GM13976 (cell line): ENCODE measurements around the gene CFAP251.
"Not testable (repeated sequence)": the region's sequence is repeated elsewhere in the genome, so short reads cannot be mapped to it uniquely, and the experiment has no call there.

Experiments used
- DNase-seq: peaks from one replicate; pipeline ENCODE4 v3.0.0; 2012; ENCODE audit warnings: low spot score
- in situ Hi-C: fragments of 300-500 bp; cut with MboI; formaldehyde crosslinking; loops from one replicate; pipeline ENCODE4 v1.12.0; 2022; ENCODE audit warnings: low sequenced_read_pairs, mixed read lengths, inconsistent platforms; ENCODE audit not compliant: unreplicated experiment
- TF ChIP-seq, protein P1 (sequence below): IDR thresholded peaks from 2 replicates; pipeline ENCODE4 v1.5.1; 2012; ENCODE audit warnings: borderline replicate concordance, mild to moderate bottlenecking; ENCODE audit not compliant: insufficient read depth; ENCODE audit errors: extremely low read depth, missing control alignments, control extremely low read depth

CFAP251 gene

GRCh38 chr12:121926874-121927706, 8.7 kb downstream of the CFAP251 start:
- in situ Hi-C loops, result no loop called here
- DNase-seq, result no peak
- TF ChIP-seq, protein P1, sequence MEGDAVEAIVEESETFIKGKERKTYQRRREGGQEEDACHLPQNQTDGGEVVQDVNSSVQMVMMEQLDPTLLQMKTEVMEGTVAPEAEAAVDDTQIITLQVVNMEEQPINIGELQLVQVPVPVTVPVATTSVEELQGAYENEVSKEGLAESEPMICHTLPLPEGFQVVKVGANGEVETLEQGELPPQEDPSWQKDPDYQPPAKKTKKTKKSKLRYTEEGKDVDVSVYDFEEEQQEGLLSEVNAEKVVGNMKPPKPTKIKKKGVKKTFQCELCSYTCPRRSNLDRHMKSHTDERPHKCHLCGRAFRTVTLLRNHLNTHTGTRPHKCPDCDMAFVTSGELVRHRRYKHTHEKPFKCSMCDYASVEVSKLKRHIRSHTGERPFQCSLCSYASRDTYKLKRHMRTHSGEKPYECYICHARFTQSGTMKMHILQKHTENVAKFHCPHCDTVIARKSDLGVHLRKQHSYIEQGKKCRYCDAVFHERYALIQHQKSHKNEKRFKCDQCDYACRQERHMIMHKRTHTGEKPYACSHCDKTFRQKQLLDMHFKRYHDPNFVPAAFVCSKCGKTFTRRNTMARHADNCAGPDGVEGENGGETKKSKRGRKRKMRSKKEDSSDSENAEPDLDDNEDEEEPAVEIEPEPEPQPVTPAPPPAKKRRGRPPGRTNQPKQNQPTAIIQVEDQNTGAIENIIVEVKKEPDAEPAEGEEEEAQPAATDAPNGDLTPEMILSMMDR, result no peak

DNA sequence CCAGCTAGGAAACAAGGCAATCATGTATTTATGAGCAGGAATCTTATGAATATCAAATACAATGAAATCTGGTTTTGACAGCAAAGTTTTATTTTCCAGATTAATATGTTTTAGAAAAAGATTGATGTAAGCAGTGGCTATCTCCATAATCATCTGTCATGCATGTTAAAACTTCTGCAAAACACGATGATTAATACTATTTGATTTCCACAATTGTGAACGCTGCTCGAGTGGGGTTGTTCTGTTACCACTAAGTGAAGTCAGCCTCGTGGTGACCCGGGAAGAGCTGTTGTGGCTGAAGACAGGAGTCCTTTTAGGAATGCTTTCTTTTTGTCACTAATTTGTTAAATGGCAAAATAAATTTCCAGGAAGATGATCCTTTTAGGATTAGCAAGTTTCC, 9.4 kb downstream of the CFAP251 start:
- TF ChIP-seq, protein P1, result no peak
- in situ Hi-C loops, result no loop called here
- DNase-seq, result no peak

GRCh38 chr12:121929545-121929944, 11.2 kb downstream of the CFAP251 start:
- in situ Hi-C loops, DNase-seq: not testable (repeated sequence)

GRCh38 chr12:121930862-121931261, 12.5 kb downstream of the CFAP251 start:
- TF ChIP-seq, protein P1, result no peak
- DNase-seq, result no peak
- in situ Hi-C loops, result no loop called here

- in situ Hi-C loops, result no loop called here
- no peak for DNase-seq
- TF ChIP-seq, protein P1, result no peak
Measured at GRCh38 chr12:121932176-121932536, 13.8 kb downstream of the CFAP251 start.

DNA sequence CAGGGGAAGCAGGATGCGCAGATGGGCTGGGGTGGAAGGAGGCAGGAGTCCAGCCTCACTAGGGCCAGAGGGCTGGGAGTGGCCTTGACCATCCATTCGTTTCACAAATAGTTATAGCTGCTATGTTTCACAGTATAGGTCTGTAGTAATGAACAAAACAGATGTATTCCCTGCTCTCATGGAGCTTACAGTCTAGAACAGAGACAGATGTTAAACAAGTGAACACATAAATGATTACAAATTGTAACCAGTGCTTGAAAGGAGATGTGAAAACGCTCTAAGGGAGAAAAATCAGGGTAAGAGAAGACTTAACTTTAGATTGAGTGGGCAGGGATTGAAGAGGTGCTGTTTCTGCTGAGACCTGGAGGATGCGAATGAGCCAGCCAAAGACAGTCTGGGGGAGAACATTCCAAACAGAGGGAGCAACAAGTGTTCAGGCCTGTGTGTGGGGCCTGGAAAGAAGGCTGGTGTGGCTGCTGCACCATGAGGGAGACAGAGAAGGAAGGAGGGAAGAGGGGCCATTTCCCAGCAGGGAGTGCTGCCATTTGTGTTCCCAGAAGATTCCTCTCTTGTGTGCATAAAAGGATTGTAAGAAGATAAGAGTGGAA, 14.6 kb downstream of the CFAP251 start:
- TF ChIP-seq, protein P1, result no peak
- DNase-seq, result no peak
- in situ Hi-C loops, result no loop called here
